ENCODE data around the gene RNGTT. TPM values are rescaled to one million over a fixed set of nuclear protein-coding genes. Genes with fewer than 3 reads are reported as not detected.

Gene RNGTT
- total RNA-seq, 6 experiments from 2014 or later = 16.0 to 17.4 (median 16.8) TPM

- H3K27ac Mint-ChIP-seq = no peak overlapping the region
- H3K4me3 Mint-ChIP-seq = no peak overlapping the region
- H3K4me1 Mint-ChIP-seq (ENCODE audit: low read depth) = peaks cover 13% of the 10 kb centered on the region
- no peak for TF ChIP-seq CTCF (IDR thresholded peaks at IDR 0.05)
- H3K36me3 Mint-ChIP-seq (ENCODE audit: low read depth) = peaks cover 30% of the 10 kb centered on the region
- no peak for DNase-seq
- peaks cover 20% of the 10 kb centered on the region for H3K9me3 Mint-ChIP-seq
- no peaks in the 10 kb centered on the region for H3K27me3 Mint-ChIP-seq (ENCODE audit: insufficient read depth)
Measured at GRCh38 chr6:88825856-88826255, 137.6 kb downstream of the RNGTT start.

- TF ChIP-seq CTCF (IDR thresholded peaks at IDR 0.05) = no peak
- H3K4me1 Mint-ChIP-seq (ENCODE audit: low read depth) = peaks cover 13% of the 10 kb centered on the region
- H3K27ac Mint-ChIP-seq = peak overlapping the region; percentile 2; the same call in 1 of the 2 replicates
- H3K27me3 Mint-ChIP-seq (ENCODE audit: insufficient read depth) = no peaks in the 10 kb centered on the region
- peaks cover 12% of the 10 kb centered on the region for H3K36me3 Mint-ChIP-seq (ENCODE audit: low read depth)
- peak overlapping the region; percentile 5; the same call in 1 of the 2 replicates for H3K4me3 Mint-ChIP-seq
- H3K9me3 Mint-ChIP-seq = peaks cover 4% of the 10 kb centered on the region
- peak; percentile 17 for DNase-seq
Measured at GRCh38 chr6:88823998-88824397, 139.4 kb downstream of the RNGTT start.

GRCh38 chr6:88815491-88815890 is 147.9 kb downstream of the RNGTT start:
- H3K9me3 Mint-ChIP-seq = no peaks in the 10 kb centered on the region
- no peak overlapping the region for H3K4me3 Mint-ChIP-seq

GRCh38 chr6:88814909-88815308 is 148.5 kb downstream of the RNGTT start:
- TF ChIP-seq CTCF (IDR thresholded peaks at IDR 0.05) = no peak
- peaks cover 8% of the 10 kb centered on the region; the same call in 1 of the 2 replicates for H3K36me3 Mint-ChIP-seq (ENCODE audit: low read depth)
- no peak overlapping the region for H3K4me3 Mint-ChIP-seq
- no peak for DNase-seq
- no peaks in the 10 kb centered on the region for H3K9me3 Mint-ChIP-seq
- H3K27me3 Mint-ChIP-seq (ENCODE audit: insufficient read depth) = no peaks in the 10 kb centered on the region
- H3K27ac Mint-ChIP-seq = no peak overlapping the region
- H3K4me1 Mint-ChIP-seq (ENCODE audit: low read depth) = peaks cover 21% of the 10 kb centered on the region

More at GRCh38 chr6:88815491-88815890, 147.9 kb downstream of the RNGTT start:
- peaks cover 8% of the 10 kb centered on the region; the same call in 1 of the 2 replicates for H3K36me3 Mint-ChIP-seq (ENCODE audit: low read depth)
- DNase-seq = no peak
- TF ChIP-seq CTCF (IDR thresholded peaks at IDR 0.05) = no peak
- no peaks in the 10 kb centered on the region for H3K27me3 Mint-ChIP-seq (ENCODE audit: insufficient read depth)
- H3K27ac Mint-ChIP-seq = no peak overlapping the region
- H3K4me1 Mint-ChIP-seq (ENCODE audit: low read depth) = peaks cover 21% of the 10 kb centered on the region

- no peak for DNase-seq
- no peaks in the 10 kb centered on the region for H3K27me3 Mint-ChIP-seq (ENCODE audit: insufficient read depth)
- H3K36me3 Mint-ChIP-seq (ENCODE audit: low read depth) = peaks cover 12% of the 10 kb centered on the region
- H3K27ac Mint-ChIP-seq = no peak overlapping the region
- peaks cover 21% of the 10 kb centered on the region for H3K4me1 Mint-ChIP-seq (ENCODE audit: low read depth)
- H3K4me3 Mint-ChIP-seq = no peak overlapping the region
- no peaks in the 10 kb centered on the region for H3K9me3 Mint-ChIP-seq
- TF ChIP-seq CTCF (IDR thresholded peaks at IDR 0.05) = no peak
Measured at GRCh38 chr6:88813045-88813444, 150.4 kb downstream of the RNGTT start.

GRCh38 chr6:88810701-88811100 is 152.7 kb downstream of the RNGTT start:
- H3K4me1 Mint-ChIP-seq (ENCODE audit: low read depth) = peaks cover 25% of the 10 kb centered on the region
- no peak for DNase-seq
- no peak for TF ChIP-seq CTCF (IDR thresholded peaks at IDR 0.05)
- peaks cover 3% of the 10 kb centered on the region; the same call in 1 of the 2 replicates for H3K27me3 Mint-ChIP-seq (ENCODE audit: insufficient read depth)
- H3K4me3 Mint-ChIP-seq = no peak overlapping the region
- peaks cover 20% of the 10 kb centered on the region for H3K9me3 Mint-ChIP-seq
- peaks cover 24% of the 10 kb centered on the region for H3K36me3 Mint-ChIP-seq (ENCODE audit: low read depth)
- no peak overlapping the region for H3K27ac Mint-ChIP-seq

All from HFFc6 (cell line).